Skeletal muscle tissue (tissue), 4 donors: ENCODE measurements around the gene NEURL4. TPM values are rescaled to one million over a fixed set of nuclear protein-coding genes. Genes with fewer than 3 reads are reported as not detected.
"Not testable (repeated sequence)": the region's sequence is repeated elsewhere in the genome, so short reads cannot be mapped to it uniquely, and the experiment has no call there.

ENCODE experiments used
- H3K27ac ChIP-seq: one replicate; pipeline ENCODE4 v1.7.0; 2013; ENCODE audit warnings: mild to moderate bottlenecking, low read depth, low read length, inconsistent platforms
- H3K27me3 ChIP-seq, 3 donors: one replicate each; pipeline ENCODE4 v1.7.0; 2013; ENCODE audit warnings: low read length in 3 of 3; ENCODE audit not compliant: control insufficient read depth in 3 of 3, insufficient read depth in 3 of 3
- H3K36me3 ChIP-seq, 3 donors: one replicate each; pipeline ENCODE4 v1.7.0; 2013; ENCODE audit warnings: low read length in 3 of 3; ENCODE audit not compliant: control insufficient read depth in 3 of 3, insufficient read depth in 3 of 3
- H3K4me1 ChIP-seq, 3 donors: one replicate each; pipeline ENCODE4 v1.7.0; 2013; ENCODE audit warnings: low read length in 3 of 3, mild to moderate bottlenecking in 3 of 3; ENCODE audit not compliant: control insufficient read depth in 3 of 3, insufficient read depth in 3 of 3
- H3K4me3 ChIP-seq, 3 donors: one replicate each; pipeline ENCODE4 v1.7.0; 2013; ENCODE audit warnings: low read length in 3 of 3
- H3K9ac ChIP-seq, 3 donors: one replicate each; pipeline ENCODE4 v1.7.0; 2013; ENCODE audit warnings: low read length in 3 of 3, mild to moderate bottlenecking in 3 of 3, moderate library complexity in 2 of 3, low read depth in 1 of 3
- H3K9me3 ChIP-seq, 3 donors: one replicate each; pipeline ENCODE4 v1.7.0; 2013; ENCODE audit warnings: low read length in 3 of 3; ENCODE audit not compliant: control insufficient read depth in 3 of 3
- total RNA-seq: library from RNA; depleted of rRNA; stranded (reverse); fragments of >200 nt; gene quantifications from one replicate; pipeline ENCODE4 v1.2.3, GENCODE V29; 2014
- donor health status: Osteomylitis.

The NEURL4 gene
- total RNA-seq = 19.8 TPM

DNA sequence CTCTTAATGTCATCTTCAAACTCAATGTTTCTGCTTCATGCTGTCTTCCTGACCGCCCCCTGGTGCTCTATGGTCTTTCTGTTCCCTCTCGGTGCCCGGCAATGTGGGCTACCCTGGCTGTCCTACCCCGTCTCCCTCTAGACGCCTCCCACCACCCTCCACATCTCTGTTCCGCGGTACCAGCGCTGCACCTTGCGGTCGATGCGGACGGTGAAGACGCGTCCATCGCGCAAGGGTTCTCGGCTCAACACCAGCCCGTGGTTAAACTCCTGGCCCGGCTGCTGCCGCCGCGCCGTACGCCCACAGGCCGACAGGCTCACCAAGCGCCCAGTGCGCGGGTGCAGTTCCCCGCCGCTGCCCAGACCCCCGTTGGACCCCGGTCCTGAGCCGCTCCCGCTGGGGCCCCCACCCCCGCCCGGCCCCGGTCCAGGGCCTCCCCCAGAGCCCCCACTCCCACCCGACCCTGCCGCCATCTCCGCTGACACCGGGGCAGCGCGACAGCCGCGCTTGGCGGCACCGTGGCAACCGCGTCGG lies at the start of gene NEURL4:
Gene NEURL4, minus strand, starts transcription at position 496 of the 534 bp plus-strand sequence. Its CDS starts 23 bp downstream, at position 473.
- Histone ChIP-seq H3K4me3 (peak within 1 kb of the TSS; percentile 97 to 100 (median 99)), H3K9me3 (no peaks in the 10 kb centered on the region), H3K27me3 (peaks cover 0 to 10% (median 0%) of the 10 kb centered on the region in 3 donors), H3K4me1 (peaks cover 25 to 29% (median 27%) of the 10 kb centered on the region in 3 donors), H3K9ac (peak within 1 kb of the TSS; percentile 91 to 95 (median 93)), H3K36me3 (peaks cover 24 to 29% (median 25%) of the 10 kb centered on the region in 3 donors), H3K27ac (peak within 1 kb of the TSS; percentile 88)

DNA sequence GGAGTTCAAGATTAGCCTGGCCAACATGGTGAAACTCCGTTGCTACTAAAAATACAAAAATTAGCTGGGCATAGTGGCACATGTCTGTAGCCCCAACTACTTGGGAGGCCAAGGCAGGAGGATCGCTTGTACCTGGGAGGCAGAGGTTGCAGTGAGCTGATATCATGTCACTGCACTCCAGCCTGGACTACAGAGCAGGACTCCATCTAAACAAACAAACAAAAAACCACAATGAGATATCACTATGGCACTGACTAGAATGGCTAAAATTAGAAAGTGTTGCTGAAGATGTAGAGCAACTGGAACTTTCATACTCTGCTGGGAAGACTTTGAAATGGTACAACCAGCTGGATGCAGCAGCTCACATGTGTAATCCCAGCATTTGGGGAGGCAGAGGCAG lies 45.2 kb upstream of the NEURL4 start:
- Histone ChIP-seq H3K27ac (no peak overlapping the region), H3K36me3 (no peaks in the 10 kb centered on the region), H3K4me3 (no peak overlapping the region), H3K4me1 (no peaks in the 10 kb centered on the region), H3K9ac (no peak overlapping the region), H3K9me3 (no peaks in the 10 kb centered on the region), H3K27me3 (peaks cover 0 to 2% (median 0%) of the 10 kb centered on the region in 3 donors)

- Histone ChIP-seq H3K27me3 (peaks cover 0 to 2% (median 0%) of the 10 kb centered on the region in 3 donors), H3K36me3 (no peaks in the 10 kb centered on the region), H3K9ac (no peak overlapping the region), H3K4me3 (no peak overlapping the region), H3K4me1 (no peaks in the 10 kb centered on the region), H3K27ac (no peak overlapping the region), H3K9me3 (no peaks in the 10 kb centered on the region)
These were observed 41.7 kb upstream of the NEURL4 start for GRCh38 chr17:7370853-7371252.

DNA sequence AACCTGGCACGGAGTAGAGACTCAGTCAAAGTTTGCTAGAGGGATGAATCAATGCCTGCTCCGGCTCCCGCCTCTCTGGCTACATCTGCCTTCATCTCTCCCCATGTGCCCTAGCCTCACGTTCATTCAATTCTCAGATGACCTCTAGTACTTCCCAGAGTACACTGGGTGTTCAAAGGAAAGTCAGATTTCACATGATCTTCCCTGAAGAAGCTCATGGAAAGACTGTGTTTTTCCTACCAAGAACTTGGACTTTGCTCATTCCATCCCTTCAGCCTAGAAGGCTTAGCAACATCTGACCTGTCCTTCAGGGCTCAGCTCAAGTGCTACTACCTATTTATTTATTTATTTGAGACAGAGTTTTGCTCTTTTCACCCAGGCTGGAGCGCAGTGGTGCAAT lies 40.7 kb upstream of the NEURL4 start:
- Histone ChIP-seq H3K27ac (no peak overlapping the region), H3K27me3 (peaks cover 0 to 2% (median 0%) of the 10 kb centered on the region in 3 donors)

DNA sequence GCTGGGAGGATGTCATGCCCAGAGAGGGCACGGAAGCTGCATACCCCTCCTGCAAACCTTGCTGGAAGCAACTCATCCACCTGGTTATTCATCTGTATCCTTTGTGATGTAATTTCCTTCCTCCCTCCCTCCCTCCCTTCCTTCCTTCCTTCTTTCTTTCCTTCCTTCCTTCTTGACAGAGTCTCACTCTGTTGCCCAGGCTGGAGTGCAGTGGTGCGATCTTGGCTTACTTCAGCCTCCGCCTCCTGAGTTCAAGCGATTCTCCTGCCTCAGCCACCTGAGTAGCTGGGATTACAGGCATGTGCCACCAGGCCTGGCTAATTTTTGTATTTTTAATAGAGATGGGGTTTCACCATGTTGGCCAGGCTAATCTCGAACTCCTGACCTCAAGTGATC lies 39.5 kb upstream of the NEURL4 start:
- not testable (repeated sequence) for H3K27ac ChIP-seq, H3K9me3 ChIP-seq, H3K9ac ChIP-seq, H3K4me1 ChIP-seq, H3K4me3 ChIP-seq, H3K36me3 ChIP-seq, H3K27me3 ChIP-seq

More for the DNA sequence above, 40.7 kb upstream of the NEURL4 start:
- H3K4me1 ChIP-seq = no peaks in the 10 kb centered on the region
- H3K4me3 ChIP-seq = no peak overlapping the region
- H3K9me3 ChIP-seq = no peaks in the 10 kb centered on the region
- no peak overlapping the region for H3K9ac ChIP-seq
- no peaks in the 10 kb centered on the region for H3K36me3 ChIP-seq

- Histone ChIP-seq H3K27ac (no peak overlapping the region), H3K27me3 (peaks cover 0 to 2% (median 0%) of the 10 kb centered on the region in 3 donors), H3K36me3 (no peaks in the 10 kb centered on the region), H3K4me1 (no peaks in the 10 kb centered on the region), H3K9ac (no peak overlapping the region), H3K9me3 (no peaks in the 10 kb centered on the region), H3K4me3 (no peak overlapping the region)
These were observed 38.9 kb upstream of the NEURL4 start for GRCh38 chr17:7367918-7368598.

DNA sequence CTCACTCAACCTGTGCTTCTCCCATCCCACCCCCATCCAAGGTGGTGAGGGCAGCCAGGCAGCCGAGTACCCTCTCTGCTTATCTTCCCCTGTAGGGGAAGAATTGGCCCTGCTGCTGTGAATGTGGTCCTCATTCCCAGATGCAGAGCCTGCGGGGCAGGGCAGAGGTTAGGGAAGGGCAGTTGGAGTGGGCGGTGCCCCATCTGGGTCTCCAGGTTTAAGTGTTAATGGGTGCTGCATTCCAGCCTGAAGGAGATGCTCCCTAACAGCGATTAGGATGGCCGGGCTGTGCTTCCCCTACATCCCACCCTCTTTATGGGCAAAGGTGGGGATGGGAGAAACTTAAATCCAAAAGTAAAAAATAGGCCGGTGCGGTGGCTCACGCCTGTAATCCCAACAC lies 37.9 kb upstream of the NEURL4 start:
- Histone ChIP-seq H3K9ac (no peak overlapping the region), H3K4me1 (no peaks in the 10 kb centered on the region), H3K4me3 (no peak overlapping the region), H3K36me3 (no peaks in the 10 kb centered on the region), H3K27ac (no peak overlapping the region), H3K9me3 (no peaks in the 10 kb centered on the region), H3K27me3 (peaks cover 0 to 2% (median 0%) of the 10 kb centered on the region in 3 donors)

- H3K36me3 ChIP-seq, H3K9me3 ChIP-seq, H3K27me3 ChIP-seq, H3K4me1 ChIP-seq, H3K9ac ChIP-seq, H3K27ac ChIP-seq, H3K4me3 ChIP-seq: not testable (repeated sequence)
These were observed 36.8 kb upstream of the NEURL4 start for GRCh38 chr17:7365963-7366362.

DNA sequence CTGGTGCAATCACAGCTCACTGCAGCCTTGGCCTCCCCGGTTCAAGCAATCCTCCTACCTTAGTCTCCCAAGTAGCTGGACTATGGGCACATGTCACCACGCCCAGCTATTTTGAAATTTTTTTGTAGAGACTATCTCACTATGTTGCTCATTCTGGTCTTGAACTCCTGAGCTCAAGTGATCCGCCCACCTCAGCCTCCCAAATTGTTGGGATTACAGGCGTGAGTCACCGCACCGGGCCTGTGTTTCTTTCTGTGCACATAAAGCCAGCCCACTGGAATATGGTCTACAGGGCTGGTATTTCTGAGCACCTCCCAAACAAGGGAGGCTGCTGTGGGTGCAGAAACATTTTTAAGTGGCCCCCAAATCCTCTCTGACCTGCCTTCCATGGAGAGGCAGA lies 34.2 kb upstream of the NEURL4 start:
- H3K4me3 ChIP-seq = no peak overlapping the region
- no peaks in the 10 kb centered on the region for H3K4me1 ChIP-seq
- H3K27ac ChIP-seq = no peak overlapping the region
- no peak overlapping the region for H3K9ac ChIP-seq
- H3K27me3 ChIP-seq = no peaks in the 10 kb centered on the region
- H3K36me3 ChIP-seq = no peaks in the 10 kb centered on the region
- no peaks in the 10 kb centered on the region for H3K9me3 ChIP-seq

DNA sequence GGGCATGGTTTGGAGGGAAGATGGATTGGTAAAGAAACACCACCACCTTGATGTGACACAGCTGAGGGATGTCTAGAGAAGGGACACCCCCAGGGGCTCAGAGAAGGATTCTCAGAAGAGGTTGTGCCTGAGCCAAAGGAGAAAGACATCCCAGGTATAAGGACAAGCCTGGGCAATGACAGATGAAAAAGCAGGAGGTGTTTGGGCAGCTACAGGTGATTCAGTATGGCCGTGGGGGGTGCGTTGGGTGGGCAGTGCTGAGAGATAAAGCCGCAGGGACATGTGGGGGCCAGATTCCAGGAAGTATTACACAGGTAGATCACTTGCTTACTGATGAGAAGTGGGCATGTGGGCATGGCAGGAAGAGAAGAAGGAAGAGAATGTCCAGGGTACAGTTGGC lies 32.8 kb upstream of the NEURL4 start:
- H3K9ac ChIP-seq = no peak overlapping the region
- no peaks in the 10 kb centered on the region for H3K36me3 ChIP-seq
- no peaks in the 10 kb centered on the region for H3K27me3 ChIP-seq
- no peaks in the 10 kb centered on the region for H3K9me3 ChIP-seq
- no peak overlapping the region for H3K4me3 ChIP-seq
- H3K27ac ChIP-seq = no peak overlapping the region
- peaks cover 3 to 8% (median 4%) of the 10 kb centered on the region in 3 donors for H3K4me1 ChIP-seq
